OCI-LY7 (cell line): Measurements from ENCODE around the gene COL2A1. TPM values are rescaled to one million over a fixed set of nuclear protein-coding genes. Genes with fewer than 3 reads are reported as not detected.

ENCODE experiments used
- BruUV-seq: library from RNA; stranded (reverse); fragments of 400-500 nt; replicated peaks from 2 replicates; lab custom pipeline; 2021; lab: Mats Ljungman, UMichigan
- CTCF ChIA-PET: fragments of 300-600 bp; sonication (Branson Sonifier 250); formaldehyde crosslinking; loops from one replicate; lab custom pipeline; 2022; ENCODE audit warnings: antibody characterized with exemption; ENCODE audit not compliant: unreplicated experiment; lab: Charles Lee
- POLR2A ChIA-PET: fragments of 300-600 bp; sonication (Branson Sonifier 250); formaldehyde crosslinking; loops from one replicate; lab custom pipeline; 2022; ENCODE audit warnings: antibody characterized with exemption; lab: Charles Lee
- DNase-seq: peaks from one replicate; pipeline ENCODE4 v3.0.0-alpha.2; 2015; ENCODE audit warnings: low spot score
- H2AFZ ChIP-seq: fragments of 200-600 bp; sonication (generic), shearing (Covaris generic); 2 replicates; pipeline ENCODE4 v1.6.1; 2014; ENCODE audit warnings: mild to moderate bottlenecking, antibody characterized with exemption, low read length, moderate library complexity
- H3K27ac ChIP-seq: fragments of 200-600 bp; sonication (generic); 2 replicates; pipeline ENCODE4 v1.5.1; 2014; ENCODE audit warnings: mixed run types, low read depth, mild to moderate bottlenecking, moderate library complexity, low read length, inconsistent platforms; ENCODE audit not compliant: poor library complexity, severe bottlenecking
- H3K36me3 ChIP-seq: fragments of 200-600 bp; sonication (generic); 2 replicates; pipeline ENCODE4 v1.6.1; 2014; ENCODE audit warnings: mild to moderate bottlenecking, antibody characterized with exemption, low read length, moderate library complexity, mixed read lengths; ENCODE audit not compliant: insufficient read depth
- H3K4me1 ChIP-seq: fragments of 200-600 bp; sonication (generic); 2 replicates; pipeline ENCODE4 v1.5.1; 2014; ENCODE audit warnings: mild to moderate bottlenecking, low read length; ENCODE audit not compliant: insufficient read depth, poor library complexity, severe bottlenecking
- H3K4me2 ChIP-seq: fragments of 200-600 bp; sonication (generic); 2 replicates; pipeline ENCODE4 v1.6.1; 2014; ENCODE audit warnings: mild to moderate bottlenecking, low read length
- H3K4me3 ChIP-seq: fragments of 200-600 bp; sonication (generic); 2 replicates; pipeline ENCODE4 v1.5.1; 2014; ENCODE audit warnings: mild to moderate bottlenecking, low read depth, low read length; ENCODE audit not compliant: poor library complexity, severe bottlenecking
- H3K79me2 ChIP-seq: fragments of 200-600 bp; sonication (generic); 2 replicates; pipeline ENCODE4 v1.6.1; 2016; ENCODE audit warnings: low read depth, mild to moderate bottlenecking, low read length, moderate library complexity, mixed read lengths; ENCODE audit not compliant: insufficient read depth
- H3K9me2 ChIP-seq: fragments of 200-600 bp; sonication (generic); 2 replicates; pipeline ENCODE4 v1.6.1; 2016; ENCODE audit warnings: mild to moderate bottlenecking, low read length, mixed read lengths; ENCODE audit not compliant: insufficient read depth
- H3K9me3 ChIP-seq: fragments of 200-600 bp; sonication (generic); 2 replicates; pipeline ENCODE4 v1.6.1; 2014; ENCODE audit warnings: mild to moderate bottlenecking, mixed run types, low read length, mixed read lengths
- H4K20me1 ChIP-seq: fragments of 200-600 bp; sonication (generic); 2 replicates; pipeline ENCODE4 v1.6.1; 2014; ENCODE audit warnings: mild to moderate bottlenecking, antibody characterized with exemption, low read length, moderate library complexity, mixed read lengths; ENCODE audit not compliant: insufficient read depth
- CTCF ChIP-seq: fragments of 200-600 bp; sonication (generic); conservative IDR thresholded peaks from 2 replicates; pipeline ENCODE4 v1.5.1; 2014; ENCODE audit warnings: mild to moderate bottlenecking, antibody characterized with exemption, low read length, moderate library complexity, mixed read lengths
- EZH2phosphoT487 ChIP-seq: fragments of 200-600 bp; sonication (generic); IDR thresholded peaks from 2 replicates; pipeline ENCODE4 v1.6.1; 2018; ENCODE audit warnings: low read depth, borderline replicate concordance, mild to moderate bottlenecking, mixed run types, antibody characterized with exemption, low read length, moderate library complexity, mixed read lengths
- intact Hi-C: fragments of 100-400 bp; cut with micrococcal nuclease; formaldehyde crosslinking; loops from one replicate; pipeline ENCODE4 v1.10.0; 2022; ENCODE audit not compliant: unreplicated experiment
- total RNA-seq, 2 experiments: library from RNA; depleted of rRNA in 1 of 2; stranded (reverse); fragments of >200 nt in 1 of 2; shearing (Covaris generic) in 1 of 2; gene quantifications; 2 replicates each; pipeline ENCODE4 v1.2.3, GENCODE V29; 2014 to 2022

Gene COL2A1
- total RNA-seq, 2 experiments from 2014 or later = 0.08 TPM; not detected in 1

DNA sequence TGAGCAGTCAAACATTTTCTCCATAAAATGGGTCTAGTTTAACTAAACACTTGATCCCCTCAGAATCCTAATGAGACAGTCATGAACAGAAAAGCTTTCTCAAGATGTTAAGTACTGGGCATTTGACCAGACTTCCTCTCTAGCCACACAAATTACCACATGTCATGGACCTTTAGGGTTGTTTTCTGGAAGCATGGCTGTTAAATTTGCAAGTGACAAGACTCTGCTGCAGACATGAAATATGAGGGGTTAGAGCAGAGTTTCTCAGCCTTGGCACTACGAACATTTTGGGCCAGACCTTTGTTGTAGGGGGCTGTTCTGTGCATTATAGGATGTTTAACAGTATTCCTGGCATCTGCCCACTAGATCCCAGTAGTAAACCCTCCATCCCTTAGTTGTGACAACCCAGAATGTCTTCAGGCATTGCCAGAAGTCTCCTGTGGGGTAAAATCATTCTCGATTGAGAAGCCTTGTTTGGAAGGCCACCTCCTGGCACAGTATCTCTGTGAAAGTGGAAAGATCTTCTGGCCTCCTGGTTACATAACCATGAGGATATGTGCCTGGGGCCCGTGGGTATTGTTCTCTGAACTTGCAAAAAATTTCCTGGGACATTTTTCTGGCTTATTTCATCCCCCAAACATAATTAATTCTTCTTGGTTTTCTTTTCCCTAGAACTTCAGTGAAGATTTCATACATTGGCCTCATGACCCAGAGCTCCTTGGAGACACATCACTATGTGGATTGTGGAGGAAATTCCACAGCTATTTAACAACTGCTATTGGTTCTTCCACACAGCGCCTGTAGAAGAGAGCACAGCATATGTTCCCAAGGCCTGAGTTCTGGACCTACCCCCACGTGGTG is 36.6 kb downstream of the COL2A1 start:
- intact Hi-C loops = loop anchor here (10.0 kb wide), 1 partner anchor 193 kb away; the partner anchor contains the start of gene SLC48A1
- no peaks in the 10 kb centered on the region for H3K9me2 ChIP-seq
- no peaks in the 10 kb centered on the region for H4K20me1 ChIP-seq
- H3K4me3 ChIP-seq = no peak overlapping the region
- TF ChIP-seq EZH2phosphoT487 (no peak), CTCF (no peak)
- CTCF ChIA-PET = no interaction called here
- H3K4me2 ChIP-seq = no peak overlapping the region
- H3K79me2 ChIP-seq = peaks cover 10% of the 10 kb centered on the region; the same call in 1 of the 2 replicates
- H3K36me3 ChIP-seq = peaks cover 47% of the 10 kb centered on the region
- POLR2A ChIA-PET = no interaction called here
- no TSS peak for BruUV-seq
- no peak overlapping the region for H3K27ac ChIP-seq
- H3K4me1 ChIP-seq = peaks cover 32% of the 10 kb centered on the region
- no peaks in the 10 kb centered on the region for H3K9me3 ChIP-seq
- no peak for DNase-seq
- no peak overlapping the region for H2AFZ ChIP-seq

- Histone ChIP-seq H3K4me3 (no peak overlapping the region), H2AFZ (no peak overlapping the region), H3K36me3 (peaks cover 47% of the 10 kb centered on the region), H3K4me1 (peaks cover 32% of the 10 kb centered on the region), H3K79me2 (peaks cover 10% of the 10 kb centered on the region; the same call in 1 of the 2 replicates), H3K27ac (no peak overlapping the region), H3K9me3 (no peaks in the 10 kb centered on the region), H3K4me2 (peak overlapping the region; percentile 86), H3K9me2 (no peaks in the 10 kb centered on the region), H4K20me1 (no peaks in the 10 kb centered on the region)
- intact Hi-C loops = loop anchor here (10.0 kb wide), 1 partner anchor 191 kb away; the partner anchor contains the start of gene SLC48A1
- CTCF ChIA-PET = interaction anchor here (1.1 kb wide), 1 partner anchor 11 kb away, joined by 3 read pairs; no protein-coding TSS in a partner anchor
- DNase-seq = no peak
- POLR2A ChIA-PET = interaction anchor here (1.1 kb wide), 1 partner anchor 11 kb away, joined by 3 read pairs; no protein-coding TSS in a partner anchor
- TF ChIP-seq CTCF (no peak), EZH2phosphoT487 (no peak)
- BruUV-seq = no TSS peak
Measured at GRCh38 chr12:47965581-47965980, 38.7 kb downstream of the COL2A1 start.
